Hepatic stellate cell (primary cell): ENCODE measurements around the gene AHCYL1.

ENCODE experiments used
- DNase-seq: peaks from one replicate; pipeline ENCODE4 v3.0.0; 2011; ENCODE audit warnings: low spot score

AHCYL1 gene

DNA sequence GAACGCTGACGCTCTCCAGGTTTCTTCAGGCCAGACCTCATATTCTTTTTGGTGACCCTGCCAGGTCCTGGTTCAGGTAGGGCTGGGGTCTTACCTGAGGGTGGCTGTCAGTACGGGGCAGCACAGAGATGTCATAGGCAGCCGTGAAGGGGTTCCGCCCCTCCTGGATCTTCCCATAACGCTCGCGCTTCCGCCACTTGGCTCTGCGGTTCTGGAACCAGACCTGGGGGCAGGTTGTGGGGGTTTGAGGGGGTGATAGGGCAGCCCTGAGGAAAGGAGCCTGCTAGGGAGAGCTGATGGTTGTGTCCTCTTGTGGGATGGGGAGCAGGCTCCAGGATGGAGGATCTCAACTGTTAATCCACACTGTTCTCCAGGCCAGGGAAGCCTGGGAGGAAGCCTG lies 76.8 kb downstream of the AHCYL1 start:
- DNase-seq = no peak

- no peak for DNase-seq
These were observed 78.0 kb downstream of the AHCYL1 start for GRCh38 chr1:110062612-110063011.

GRCh38 chr1:110063781-110064180 lies 79.2 kb downstream of the AHCYL1 start:
- no peak for DNase-seq

GRCh38 chr1:110064576-110065337 lies 80.2 kb downstream of the AHCYL1 start:
- DNase-seq = no peak

GRCh38 chr1:110065841-110066240 lies 81.3 kb downstream of the AHCYL1 start:
- DNase-seq = no peak

DNA sequence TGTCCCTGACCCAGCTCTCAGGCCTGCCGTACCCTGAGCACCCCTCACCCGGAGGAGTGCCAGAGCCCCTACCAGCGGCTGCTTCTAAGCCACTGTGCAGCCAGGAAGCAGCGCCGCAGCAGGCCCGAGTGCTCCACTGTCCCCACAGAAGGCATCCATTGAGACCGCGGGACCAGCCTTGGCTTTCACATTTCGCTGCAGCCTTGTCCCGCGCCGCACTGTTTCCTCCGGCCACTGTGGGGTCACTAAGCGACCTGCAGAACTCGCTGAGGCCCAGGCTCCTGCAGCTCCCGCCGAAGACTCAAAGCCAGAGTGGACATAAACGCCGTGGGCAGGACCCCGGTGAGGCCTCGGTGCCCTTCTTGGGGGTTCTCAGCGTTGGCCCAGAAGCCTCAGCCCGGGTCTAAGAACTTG lies 82.9 kb downstream of the AHCYL1 start:
- DNase-seq = no peak

- no peak for DNase-seq
These were observed 83.5 kb downstream of the AHCYL1 start for GRCh38 chr1:110067893-110068645.

- DNase-seq = no peak
These were observed 84.3 kb downstream of the AHCYL1 start for GRCh38 chr1:110068646-110069403.

GRCh38 chr1:110069404-110070281 lies 85.1 kb downstream of the AHCYL1 start:
- DNase-seq = no peak

DNA sequence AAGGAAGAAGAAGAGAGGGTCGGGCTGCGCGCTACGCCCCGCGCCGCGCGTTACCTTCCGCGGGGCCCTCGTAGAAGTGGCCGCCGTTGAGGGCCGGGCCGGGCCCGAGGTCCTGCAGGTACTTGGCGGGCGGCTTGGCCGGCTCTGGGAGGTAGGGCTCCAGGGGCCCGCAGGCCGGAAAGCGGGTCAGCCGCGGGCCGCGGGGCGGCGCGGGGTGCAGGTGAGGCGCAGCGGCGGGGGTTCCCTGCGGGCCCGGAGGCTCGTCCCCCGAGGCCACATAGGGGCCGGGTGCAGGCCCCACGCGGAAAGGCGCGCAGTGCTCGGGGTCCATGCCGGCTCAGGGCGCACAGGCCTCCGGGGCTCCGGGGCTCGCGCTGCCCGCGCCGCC lies 85.7 kb downstream of the AHCYL1 start:
- no peak for DNase-seq

DNA sequence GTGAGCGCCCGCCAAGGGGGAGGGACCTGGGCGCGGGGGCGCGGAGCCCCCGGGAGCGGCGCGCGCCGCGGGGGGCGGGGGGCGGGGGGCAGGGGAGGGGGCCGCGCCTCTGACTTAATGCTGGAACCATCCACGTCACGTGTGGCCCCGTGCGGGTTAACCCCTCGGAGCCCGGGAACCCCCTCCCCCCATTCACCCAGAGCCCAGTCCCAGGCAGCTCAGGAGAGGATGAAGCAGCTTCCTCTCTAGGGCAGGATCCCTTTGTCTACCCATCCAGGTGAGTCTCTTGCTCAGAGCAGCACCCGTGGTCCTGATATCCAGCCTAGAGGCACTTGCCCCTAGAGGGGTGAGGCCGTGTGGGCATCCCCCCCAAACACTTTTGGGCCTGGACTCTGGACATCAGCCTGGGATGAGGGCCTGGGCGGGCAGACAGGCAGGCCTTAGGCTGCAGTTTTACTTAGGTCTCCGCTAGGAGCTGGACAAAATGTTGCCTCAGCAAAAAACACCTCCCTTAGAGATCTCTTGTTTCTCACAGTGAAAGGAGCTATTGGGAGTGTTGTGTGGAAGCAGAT lies 86.2 kb downstream of the AHCYL1 start, which contains the start of gene ALX3:
Gene ALX3 (minus strand): TSS at position 2 of the 572 bp plus-strand sequence. CDS start 60 bp downstream, outside the sequence.
- no peak for DNase-seq
